GM10266 (cell line): ENCODE measurements around the gene GZMA.
A peak's percentile ranks its signal among the peaks of the same experiment; 100 is the strongest.

Experiments used
- DNase-seq: peaks from one replicate; pipeline ENCODE4 v3.0.0; 2012; ENCODE audit errors: extremely low spot score
- TF ChIP-seq, protein P1 (sequence below): IDR thresholded peaks from 2 replicates; pipeline ENCODE4 v1.5.1; 2012; ENCODE audit warnings: mild to moderate bottlenecking, low read depth; ENCODE audit not compliant: control insufficient read depth, insufficient read depth; ENCODE audit errors: missing control alignments

Gene GZMA

DNA sequence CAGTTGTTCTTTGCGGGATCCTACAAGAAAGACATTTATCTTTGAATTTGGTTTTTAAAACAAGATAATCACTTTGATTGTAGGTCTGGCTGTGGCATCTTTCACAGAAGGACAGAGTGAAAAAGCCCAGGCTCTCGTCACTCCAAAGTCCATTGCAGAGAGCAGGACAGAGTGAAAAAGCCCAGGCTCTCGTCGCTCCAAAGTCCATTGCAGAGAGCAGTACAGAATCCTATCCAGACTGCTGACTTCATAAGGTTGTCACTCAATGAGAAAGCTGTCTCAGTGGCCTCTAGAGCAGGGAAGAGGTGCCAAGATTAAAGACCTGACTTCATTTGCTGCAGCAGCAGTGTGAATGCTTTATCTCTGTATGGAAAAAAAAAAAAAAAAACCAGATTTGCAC lies 41.2 kb downstream of the GZMA start:
- DNase-seq, result no peak
- TF ChIP-seq, protein P1, sequence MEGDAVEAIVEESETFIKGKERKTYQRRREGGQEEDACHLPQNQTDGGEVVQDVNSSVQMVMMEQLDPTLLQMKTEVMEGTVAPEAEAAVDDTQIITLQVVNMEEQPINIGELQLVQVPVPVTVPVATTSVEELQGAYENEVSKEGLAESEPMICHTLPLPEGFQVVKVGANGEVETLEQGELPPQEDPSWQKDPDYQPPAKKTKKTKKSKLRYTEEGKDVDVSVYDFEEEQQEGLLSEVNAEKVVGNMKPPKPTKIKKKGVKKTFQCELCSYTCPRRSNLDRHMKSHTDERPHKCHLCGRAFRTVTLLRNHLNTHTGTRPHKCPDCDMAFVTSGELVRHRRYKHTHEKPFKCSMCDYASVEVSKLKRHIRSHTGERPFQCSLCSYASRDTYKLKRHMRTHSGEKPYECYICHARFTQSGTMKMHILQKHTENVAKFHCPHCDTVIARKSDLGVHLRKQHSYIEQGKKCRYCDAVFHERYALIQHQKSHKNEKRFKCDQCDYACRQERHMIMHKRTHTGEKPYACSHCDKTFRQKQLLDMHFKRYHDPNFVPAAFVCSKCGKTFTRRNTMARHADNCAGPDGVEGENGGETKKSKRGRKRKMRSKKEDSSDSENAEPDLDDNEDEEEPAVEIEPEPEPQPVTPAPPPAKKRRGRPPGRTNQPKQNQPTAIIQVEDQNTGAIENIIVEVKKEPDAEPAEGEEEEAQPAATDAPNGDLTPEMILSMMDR, result no peak

DNA sequence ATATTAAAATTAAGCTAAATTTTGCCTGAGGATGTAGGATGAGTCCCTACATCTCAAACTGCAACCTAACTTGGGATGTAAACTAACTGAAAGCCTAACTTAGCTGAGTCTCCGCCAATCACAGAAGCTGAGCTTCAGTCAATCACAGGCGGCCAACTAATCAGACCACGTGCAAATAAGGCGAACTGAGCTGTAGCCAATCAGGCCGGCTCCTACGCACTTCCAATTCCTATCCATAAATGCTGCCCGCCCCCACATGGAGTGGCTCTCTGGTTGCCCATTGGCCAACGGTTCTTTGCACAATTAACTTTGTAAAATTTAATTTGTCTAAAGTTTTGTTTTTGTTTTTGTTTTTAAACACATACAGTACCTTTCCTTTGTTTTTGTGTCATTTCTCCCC lies 43.6 kb downstream of the GZMA start:
- TF ChIP-seq, protein P1, result no peak
- DNase-seq, result no peak

DNA sequence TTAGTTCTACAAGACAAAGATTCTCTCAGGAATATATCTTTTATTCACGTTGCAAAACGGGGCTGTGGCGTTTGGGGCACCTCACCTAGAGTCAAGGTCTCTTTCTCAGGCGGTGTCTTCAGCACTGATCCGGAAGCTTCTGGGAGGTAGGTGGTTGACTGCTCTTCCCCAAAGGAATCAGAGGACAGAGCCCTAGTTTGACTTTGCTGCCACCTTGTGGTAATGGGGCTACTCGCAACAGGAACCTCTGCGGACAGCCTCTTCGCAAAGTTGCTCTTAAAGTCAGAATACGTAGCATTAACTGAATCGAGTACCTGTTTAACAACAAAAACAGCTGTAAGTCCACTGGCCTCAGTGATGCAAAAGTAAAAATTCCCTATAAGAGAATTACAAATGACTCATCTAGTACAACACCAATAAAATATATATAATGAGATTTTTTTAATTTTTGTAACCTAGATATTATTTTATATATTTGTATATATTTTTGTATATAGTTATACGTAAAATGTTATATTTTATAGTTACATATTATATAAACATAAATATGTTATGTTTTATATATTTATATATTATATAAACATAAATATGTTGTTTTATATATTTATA lies 44.2 kb downstream of the GZMA start:
- peak; percentile 48 for DNase-seq
- TF ChIP-seq, protein P1, result peak; percentile 84

DNA sequence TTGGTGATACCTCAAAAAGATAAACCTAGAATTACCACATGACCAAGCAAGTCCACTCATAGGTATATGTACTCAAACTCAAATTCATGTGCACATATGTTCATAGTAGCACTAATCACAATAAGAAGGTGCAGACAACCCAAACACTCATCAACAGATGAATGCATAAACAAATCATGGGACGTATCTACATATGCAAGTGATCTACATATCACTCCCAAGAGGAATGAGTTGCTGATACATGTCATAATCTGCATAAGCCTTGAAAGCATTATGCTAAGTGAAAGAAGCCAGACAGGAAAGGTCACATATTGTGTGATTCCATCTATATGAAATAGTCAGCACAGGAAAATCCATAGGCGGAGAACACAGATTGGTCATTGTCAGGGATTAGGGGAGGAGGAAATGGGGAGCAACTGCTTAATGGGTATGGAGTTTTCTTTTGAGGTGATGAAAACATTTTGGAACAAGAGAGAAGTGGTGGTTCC lies 46.9 kb downstream of the GZMA start:
- TF ChIP-seq, protein P1, result no peak
- DNase-seq, result no peak

DNA sequence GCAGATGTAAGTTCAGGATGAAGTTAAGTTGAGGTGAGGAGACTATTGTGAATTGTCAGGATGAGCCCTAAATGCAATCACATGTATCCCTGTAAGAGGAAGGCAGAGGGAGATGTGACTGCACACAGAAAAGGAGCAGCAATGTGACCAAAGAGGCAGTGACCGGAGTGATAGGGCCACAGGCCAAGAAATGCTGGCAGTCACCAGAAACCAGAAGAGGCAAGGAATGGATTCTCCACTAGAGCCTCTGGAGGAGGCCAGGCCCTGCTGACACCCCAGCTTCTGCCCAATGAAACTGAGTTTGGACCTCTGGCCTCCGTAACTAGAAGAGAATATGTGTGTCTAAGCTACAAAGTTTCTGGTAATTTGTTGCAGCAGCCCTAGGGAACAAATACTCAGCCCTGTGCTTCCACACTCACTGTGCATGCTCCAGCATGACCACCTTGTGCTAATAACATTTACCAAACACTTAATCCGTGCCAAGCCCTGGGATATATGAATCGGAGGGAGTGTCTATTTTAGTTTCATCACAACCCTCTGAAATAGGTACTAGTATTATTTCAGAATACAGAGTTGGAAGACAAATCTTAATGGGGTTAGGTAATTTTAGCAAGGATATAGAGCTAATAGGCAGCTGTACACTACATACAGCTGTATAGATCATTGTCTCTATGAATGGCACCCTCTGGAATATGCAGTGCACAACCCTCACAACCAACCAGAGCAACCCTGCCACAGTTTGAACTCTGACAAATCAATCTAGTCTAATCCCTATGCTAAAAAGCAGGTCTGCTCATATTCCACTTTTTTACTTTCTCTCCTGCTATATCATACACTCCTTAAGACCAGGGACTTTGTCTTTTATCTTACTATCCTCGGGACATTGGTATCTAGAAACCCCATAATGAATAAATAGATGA lies 49.7 kb downstream of the GZMA start:
- no peak for DNase-seq
- TF ChIP-seq, protein P1, result no peak

DNA sequence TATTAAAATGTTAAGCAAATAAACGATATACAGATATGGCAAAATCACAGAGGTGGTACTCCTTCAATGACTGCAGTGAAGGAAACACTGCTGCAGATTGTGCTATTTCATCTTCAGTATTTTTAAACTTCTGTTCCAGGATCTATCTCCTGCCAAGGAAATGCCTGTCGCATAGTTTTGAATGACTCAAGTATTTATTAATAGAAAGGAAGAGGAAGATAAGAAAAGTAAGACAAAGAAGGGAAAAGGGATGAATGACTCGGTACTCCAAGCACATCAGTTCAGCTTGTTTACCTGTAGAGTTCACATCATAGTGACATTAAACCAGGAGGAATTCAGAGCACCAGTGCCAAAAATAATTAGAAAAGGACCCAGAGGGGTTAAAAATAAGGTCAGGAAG lies 52.4 kb downstream of the GZMA start:
- DNase-seq, result no peak
- TF ChIP-seq, protein P1, result no peak
